GM10266 (cell line): ENCODE data around the gene PC.
"Not testable (repeated sequence)": the region's sequence is repeated elsewhere in the genome, so short reads cannot be mapped to it uniquely, and the experiment has no call there.

ENCODE experiments used
- DNase-seq: peaks from one replicate; pipeline ENCODE4 v3.0.0; 2012; ENCODE audit errors: extremely low spot score
- CTCF ChIP-seq: IDR thresholded peaks from 2 replicates; pipeline ENCODE4 v1.5.1; 2012; ENCODE audit warnings: mild to moderate bottlenecking, low read depth; ENCODE audit not compliant: control insufficient read depth, insufficient read depth; ENCODE audit errors: missing control alignments

PC gene

GRCh38 chr11:66958232-66958955 lies at the start of gene PC:
PC (minus strand) TSS chr11:66958383; CDS start chr11:66872159, 86,224 bp downstream.
- DNase-seq = peak; percentile 99
- TF ChIP-seq CTCF = no peak

- TF ChIP-seq CTCF = no peak
- DNase-seq = no peak
Measured at GRCh38 chr11:67007126-67007525, 48.9 kb upstream of the PC start.

GRCh38 chr11:67006029-67006884 lies 48.1 kb upstream of the PC start:
- DNase-seq = no peak

GRCh38 chr11:67005200-67005599 lies 47.0 kb upstream of the PC start:
- DNase-seq = not testable (repeated sequence)

More at GRCh38 chr11:67006029-67006884, 48.1 kb upstream of the PC start:
- no peak for TF ChIP-seq CTCF

DNA sequence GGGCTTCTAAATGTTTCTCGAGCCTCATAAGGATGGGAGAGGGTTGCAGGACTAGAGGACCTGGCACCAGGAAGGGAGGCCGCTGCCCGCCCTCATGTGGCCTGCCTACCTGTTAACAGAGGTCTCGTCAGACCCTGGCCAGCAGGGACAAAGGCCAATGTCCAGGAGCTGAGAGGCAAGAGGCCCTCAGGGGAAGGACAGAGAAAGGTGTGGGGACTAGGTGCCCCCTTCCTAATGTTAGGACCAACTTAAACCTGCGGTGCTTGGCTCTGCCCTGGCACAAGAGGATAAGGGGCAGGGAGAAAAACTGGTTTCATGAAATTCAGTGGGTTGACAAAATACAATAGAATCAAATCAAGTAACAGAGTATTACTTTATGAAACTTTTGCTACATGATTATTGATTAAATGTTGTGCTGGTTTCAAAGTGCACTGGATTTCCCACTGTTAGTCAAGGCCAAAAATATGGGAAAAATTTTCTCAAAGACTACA lies 44.8 kb upstream of the PC start:
- TF ChIP-seq CTCF = no peak
- DNase-seq = no peak

- DNase-seq = no peak
- no peak for TF ChIP-seq CTCF
Measured at GRCh38 chr11:67002297-67002913, 44.2 kb upstream of the PC start.

- no peak for TF ChIP-seq CTCF
- DNase-seq = no peak
Measured at GRCh38 chr11:67001332-67001731, 43.1 kb upstream of the PC start.
